GM23338 (cell line): Measurements from ENCODE around the gene LRIG1. TPM values are rescaled to one million over a fixed set of nuclear protein-coding genes. Genes with fewer than 3 reads are reported as not detected.

Experiments used
- ATAC-seq: fragments of 200-7000 bp; cut with Tn5 transposase; 3 replicates; pipeline ENCODE4 v1.9.1; 2020
- DNase-seq: peaks from one replicate; pipeline ENCODE4 v3.0.0-alpha.2; 2015; ENCODE audit warnings: low spot score
- H2AFZ ChIP-seq: fragments of 200-600 bp; sonication (generic); 2 replicates; pipeline ENCODE4 v1.8.0; 2016; ENCODE audit warnings: antibody characterized with exemption, mild to moderate bottlenecking, moderate library complexity
- H3F3A ChIP-seq: fragments of 200-600 bp; sonication (generic); replicated peaks from 2 replicates; pipeline ENCODE4 v1.8.0; 2017; ENCODE audit warnings: antibody characterized with exemption, mixed run types, low read depth
- H3K27ac ChIP-seq: fragments of 200-600 bp; sonication (generic); 2 replicates; pipeline ENCODE4 v1.6.1; 2016; ENCODE audit warnings: low read depth
- H3K27me3 ChIP-seq: fragments of 200-600 bp; sonication (generic); 2 replicates; pipeline ENCODE4 v1.8.0; 2016; ENCODE audit warnings: mild to moderate bottlenecking, mixed run types, moderate library complexity; ENCODE audit not compliant: insufficient read depth
- H3K36me3 ChIP-seq: fragments of 200-600 bp; sonication (generic); 2 replicates; pipeline ENCODE4 v1.8.0; 2016; ENCODE audit warnings: mild to moderate bottlenecking; ENCODE audit not compliant: insufficient read depth
- H3K4me1 ChIP-seq: fragments of 200-600 bp; sonication (generic); 2 replicates; pipeline ENCODE4 v1.8.0; 2016; ENCODE audit warnings: mild to moderate bottlenecking, moderate library complexity; ENCODE audit not compliant: insufficient read depth
- H3K4me2 ChIP-seq: fragments of 200-600 bp; sonication (generic); 2 replicates; pipeline ENCODE4 v1.7.1; 2017; ENCODE audit warnings: mixed run types
- H3K4me3 ChIP-seq: fragments of 200-600 bp; sonication (generic); 2 replicates; pipeline ENCODE4 v1.6.1; 2016; ENCODE audit warnings: mixed run types
- H3K79me2 ChIP-seq: fragments of 200-600 bp; sonication (generic); replicated peaks from 2 replicates; pipeline ENCODE4 v1.8.0; 2017; ENCODE audit warnings: mild to moderate bottlenecking; ENCODE audit not compliant: insufficient read depth
- H3K9me2 ChIP-seq: fragments of 200-600 bp; sonication (generic); 2 replicates; pipeline ENCODE4 v1.8.0; 2017; ENCODE audit not compliant: insufficient read depth
- H4K20me1 ChIP-seq: fragments of 200-600 bp; sonication (generic); replicated peaks from 2 replicates; pipeline ENCODE4 v1.8.0; 2017; ENCODE audit warnings: mild to moderate bottlenecking; ENCODE audit not compliant: insufficient read depth
- H3K27ac Mint-ChIP-seq: 2 replicates; pipeline ENCODE4 v1.8.0; 2020; ENCODE audit warnings: inconsistent platforms, mild to moderate bottlenecking, moderate library complexity, mixed read lengths
- H3K27me3 Mint-ChIP-seq: 3 replicates; pipeline ENCODE4 v1.8.0; 2022; ENCODE audit warnings: low read depth, mild to moderate bottlenecking, moderate library complexity, mixed read lengths, inconsistent platforms; ENCODE audit not compliant: insufficient read depth, poor library complexity
- H3K36me3 Mint-ChIP-seq: 3 replicates; pipeline ENCODE4 v1.8.0; 2021; ENCODE audit warnings: low read depth, mild to moderate bottlenecking, inconsistent platforms, moderate library complexity, mixed read lengths
- H3K4me1 Mint-ChIP-seq: 3 replicates; pipeline ENCODE4 v1.8.0; 2020; ENCODE audit warnings: mild to moderate bottlenecking, inconsistent platforms, mixed read lengths
- H3K4me3 Mint-ChIP-seq: 3 replicates; pipeline ENCODE4 v1.8.0; 2021; ENCODE audit warnings: moderate library complexity, mild to moderate bottlenecking, inconsistent platforms, mixed read lengths
- H3K9me3 Mint-ChIP-seq: 3 replicates; pipeline ENCODE4 v1.8.0; 2020; ENCODE audit warnings: moderate library complexity, mild to moderate bottlenecking, inconsistent platforms, mixed read lengths
- CREB1 ChIP-seq: fragments of 250-450 bp; sonication (Bioruptor Pico); IDR thresholded peaks from 2 replicates; pipeline ENCODE4 v1.5.0; 2020; ENCODE audit warnings: low read depth, mild to moderate bottlenecking, moderate library complexity
- EZH2 ChIP-seq: fragments of 200-600 bp; sonication (generic); IDR thresholded peaks from one replicate; pipeline ENCODE4 v1.8.0; 2017; ENCODE audit warnings: antibody characterized with exemption, mild to moderate bottlenecking, low read depth; ENCODE audit not compliant: unreplicated experiment
- POLR2AphosphoS5 ChIP-seq: IDR thresholded peaks from 2 replicates; pipeline ENCODE4 v1.6.1; 2016; ENCODE audit warnings: antibody characterized with exemption, low read depth
- polyA plus RNA-seq: library from polyadenylated mRNA; unstranded; fragments of >200 nt; fragmentation: Nextera tagmentation; extraction: Ambion mirVana; gene quantifications from 2 replicates; pipeline ENCODE4 v1.2.1, GENCODE V29; 2016
- total RNA-seq: library from RNA; depleted of rRNA; stranded (reverse); fragments of >200 nt; shearing (Covaris generic); gene quantifications from 2 replicates; pipeline ENCODE4 v1.2.3, GENCODE V29; 2014
- TF ChIP-seq, protein P1 (sequence below): IDR thresholded peaks from 2 replicates; pipeline ENCODE4 v1.6.1; 2016; ENCODE audit warnings: antibody characterized with exemption
- TF ChIP-seq, protein P2 (sequence below), 2 experiments: fragments of 200-600 bp in 1 of 2; sonication (generic) in 1 of 2; conservative IDR thresholded peaks; 2 replicates each; pipeline versions ENCODE4 v1.5.1 to v1.6.1; 2016 to 2017; ENCODE audit warnings: antibody characterized with exemption in 2 of 2, low read depth in 2 of 2, mild to moderate bottlenecking in 2 of 2, moderate library complexity in 1 of 2
- TF ChIP-seq, protein P3 (sequence below): IDR thresholded peaks from one replicate; pipeline ENCODE4 v1.6.1; 2018; ENCODE audit warnings: antibody characterized with exemption; ENCODE audit not compliant: unreplicated experiment
- TF ChIP-seq, protein P4 (sequence below): fragments of 250-450 bp; sonication (Bioruptor Pico); IDR thresholded peaks from 2 replicates; pipeline ENCODE4 v1.5.0; 2020; ENCODE audit warnings: mild to moderate bottlenecking, moderate library complexity

Gene LRIG1
- total and polyA plus RNA-seq, 2 experiments from 2014 or later, result 40.0 to 134 TPM

DNA sequence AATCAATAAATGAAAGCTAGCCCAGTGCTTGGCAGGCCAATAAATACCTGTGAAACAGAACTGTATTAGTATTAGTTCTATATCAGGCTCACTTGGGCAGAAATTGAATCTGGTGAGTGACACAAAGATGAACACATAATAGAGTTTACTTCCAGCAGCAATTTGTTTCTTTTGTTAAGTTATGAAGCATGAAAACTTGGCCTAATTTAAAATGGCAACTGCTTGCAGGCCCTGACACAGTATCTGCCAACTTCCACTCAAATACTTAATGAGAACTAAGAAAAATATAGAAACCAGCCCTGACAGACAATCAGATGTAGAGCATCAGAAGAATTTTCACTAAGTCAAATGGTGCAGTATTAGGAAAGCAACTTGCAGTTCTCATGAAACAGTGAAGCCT, 37.6 kb upstream of the LRIG1 start:
- Histone ChIP-seq H2AFZ (no peak overlapping the region), H3K4me3 (no peak overlapping the region), H3K27me3 (peaks cover 6% of the 10 kb centered on the region; the same call in 1 of the 2 replicates), H4K20me1 (no peaks in the 10 kb centered on the region), H3K4me1 (peaks cover 18% of the 10 kb centered on the region), H3K79me2 (no peaks in the 10 kb centered on the region), H3F3A (no peaks in the 10 kb centered on the region), H3K36me3 (no peaks in the 10 kb centered on the region), H3K27ac (no peak overlapping the region), H3K4me2 (no peak overlapping the region), H3K9me2 (no peaks in the 10 kb centered on the region)
- no peaks in the 10 kb centered on the region for H3K9me3 Mint-ChIP-seq
- TF ChIP-seq, protein P1, sequence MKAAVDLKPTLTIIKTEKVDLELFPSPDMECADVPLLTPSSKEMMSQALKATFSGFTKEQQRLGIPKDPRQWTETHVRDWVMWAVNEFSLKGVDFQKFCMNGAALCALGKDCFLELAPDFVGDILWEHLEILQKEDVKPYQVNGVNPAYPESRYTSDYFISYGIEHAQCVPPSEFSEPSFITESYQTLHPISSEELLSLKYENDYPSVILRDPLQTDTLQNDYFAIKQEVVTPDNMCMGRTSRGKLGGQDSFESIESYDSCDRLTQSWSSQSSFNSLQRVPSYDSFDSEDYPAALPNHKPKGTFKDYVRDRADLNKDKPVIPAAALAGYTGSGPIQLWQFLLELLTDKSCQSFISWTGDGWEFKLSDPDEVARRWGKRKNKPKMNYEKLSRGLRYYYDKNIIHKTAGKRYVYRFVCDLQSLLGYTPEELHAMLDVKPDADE, result no peak
- no peak for TF ChIP-seq POLR2AphosphoS5
- TF ChIP-seq, protein P2, sequence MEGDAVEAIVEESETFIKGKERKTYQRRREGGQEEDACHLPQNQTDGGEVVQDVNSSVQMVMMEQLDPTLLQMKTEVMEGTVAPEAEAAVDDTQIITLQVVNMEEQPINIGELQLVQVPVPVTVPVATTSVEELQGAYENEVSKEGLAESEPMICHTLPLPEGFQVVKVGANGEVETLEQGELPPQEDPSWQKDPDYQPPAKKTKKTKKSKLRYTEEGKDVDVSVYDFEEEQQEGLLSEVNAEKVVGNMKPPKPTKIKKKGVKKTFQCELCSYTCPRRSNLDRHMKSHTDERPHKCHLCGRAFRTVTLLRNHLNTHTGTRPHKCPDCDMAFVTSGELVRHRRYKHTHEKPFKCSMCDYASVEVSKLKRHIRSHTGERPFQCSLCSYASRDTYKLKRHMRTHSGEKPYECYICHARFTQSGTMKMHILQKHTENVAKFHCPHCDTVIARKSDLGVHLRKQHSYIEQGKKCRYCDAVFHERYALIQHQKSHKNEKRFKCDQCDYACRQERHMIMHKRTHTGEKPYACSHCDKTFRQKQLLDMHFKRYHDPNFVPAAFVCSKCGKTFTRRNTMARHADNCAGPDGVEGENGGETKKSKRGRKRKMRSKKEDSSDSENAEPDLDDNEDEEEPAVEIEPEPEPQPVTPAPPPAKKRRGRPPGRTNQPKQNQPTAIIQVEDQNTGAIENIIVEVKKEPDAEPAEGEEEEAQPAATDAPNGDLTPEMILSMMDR (conservative IDR thresholded peaks at IDR 0.05; ENCODE audit: low read depth in 2 of 2), result no peak
- TF ChIP-seq EZH2, result no peak
- TF ChIP-seq, protein P3, sequence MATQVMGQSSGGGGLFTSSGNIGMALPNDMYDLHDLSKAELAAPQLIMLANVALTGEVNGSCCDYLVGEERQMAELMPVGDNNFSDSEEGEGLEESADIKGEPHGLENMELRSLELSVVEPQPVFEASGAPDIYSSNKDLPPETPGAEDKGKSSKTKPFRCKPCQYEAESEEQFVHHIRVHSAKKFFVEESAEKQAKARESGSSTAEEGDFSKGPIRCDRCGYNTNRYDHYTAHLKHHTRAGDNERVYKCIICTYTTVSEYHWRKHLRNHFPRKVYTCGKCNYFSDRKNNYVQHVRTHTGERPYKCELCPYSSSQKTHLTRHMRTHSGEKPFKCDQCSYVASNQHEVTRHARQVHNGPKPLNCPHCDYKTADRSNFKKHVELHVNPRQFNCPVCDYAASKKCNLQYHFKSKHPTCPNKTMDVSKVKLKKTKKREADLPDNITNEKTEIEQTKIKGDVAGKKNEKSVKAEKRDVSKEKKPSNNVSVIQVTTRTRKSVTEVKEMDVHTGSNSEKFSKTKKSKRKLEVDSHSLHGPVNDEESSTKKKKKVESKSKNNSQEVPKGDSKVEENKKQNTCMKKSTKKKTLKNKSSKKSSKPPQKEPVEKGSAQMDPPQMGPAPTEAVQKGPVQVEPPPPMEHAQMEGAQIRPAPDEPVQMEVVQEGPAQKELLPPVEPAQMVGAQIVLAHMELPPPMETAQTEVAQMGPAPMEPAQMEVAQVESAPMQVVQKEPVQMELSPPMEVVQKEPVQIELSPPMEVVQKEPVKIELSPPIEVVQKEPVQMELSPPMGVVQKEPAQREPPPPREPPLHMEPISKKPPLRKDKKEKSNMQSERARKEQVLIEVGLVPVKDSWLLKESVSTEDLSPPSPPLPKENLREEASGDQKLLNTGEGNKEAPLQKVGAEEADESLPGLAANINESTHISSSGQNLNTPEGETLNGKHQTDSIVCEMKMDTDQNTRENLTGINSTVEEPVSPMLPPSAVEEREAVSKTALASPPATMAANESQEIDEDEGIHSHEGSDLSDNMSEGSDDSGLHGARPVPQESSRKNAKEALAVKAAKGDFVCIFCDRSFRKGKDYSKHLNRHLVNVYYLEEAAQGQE, result no peak
- TF ChIP-seq, protein P4, sequence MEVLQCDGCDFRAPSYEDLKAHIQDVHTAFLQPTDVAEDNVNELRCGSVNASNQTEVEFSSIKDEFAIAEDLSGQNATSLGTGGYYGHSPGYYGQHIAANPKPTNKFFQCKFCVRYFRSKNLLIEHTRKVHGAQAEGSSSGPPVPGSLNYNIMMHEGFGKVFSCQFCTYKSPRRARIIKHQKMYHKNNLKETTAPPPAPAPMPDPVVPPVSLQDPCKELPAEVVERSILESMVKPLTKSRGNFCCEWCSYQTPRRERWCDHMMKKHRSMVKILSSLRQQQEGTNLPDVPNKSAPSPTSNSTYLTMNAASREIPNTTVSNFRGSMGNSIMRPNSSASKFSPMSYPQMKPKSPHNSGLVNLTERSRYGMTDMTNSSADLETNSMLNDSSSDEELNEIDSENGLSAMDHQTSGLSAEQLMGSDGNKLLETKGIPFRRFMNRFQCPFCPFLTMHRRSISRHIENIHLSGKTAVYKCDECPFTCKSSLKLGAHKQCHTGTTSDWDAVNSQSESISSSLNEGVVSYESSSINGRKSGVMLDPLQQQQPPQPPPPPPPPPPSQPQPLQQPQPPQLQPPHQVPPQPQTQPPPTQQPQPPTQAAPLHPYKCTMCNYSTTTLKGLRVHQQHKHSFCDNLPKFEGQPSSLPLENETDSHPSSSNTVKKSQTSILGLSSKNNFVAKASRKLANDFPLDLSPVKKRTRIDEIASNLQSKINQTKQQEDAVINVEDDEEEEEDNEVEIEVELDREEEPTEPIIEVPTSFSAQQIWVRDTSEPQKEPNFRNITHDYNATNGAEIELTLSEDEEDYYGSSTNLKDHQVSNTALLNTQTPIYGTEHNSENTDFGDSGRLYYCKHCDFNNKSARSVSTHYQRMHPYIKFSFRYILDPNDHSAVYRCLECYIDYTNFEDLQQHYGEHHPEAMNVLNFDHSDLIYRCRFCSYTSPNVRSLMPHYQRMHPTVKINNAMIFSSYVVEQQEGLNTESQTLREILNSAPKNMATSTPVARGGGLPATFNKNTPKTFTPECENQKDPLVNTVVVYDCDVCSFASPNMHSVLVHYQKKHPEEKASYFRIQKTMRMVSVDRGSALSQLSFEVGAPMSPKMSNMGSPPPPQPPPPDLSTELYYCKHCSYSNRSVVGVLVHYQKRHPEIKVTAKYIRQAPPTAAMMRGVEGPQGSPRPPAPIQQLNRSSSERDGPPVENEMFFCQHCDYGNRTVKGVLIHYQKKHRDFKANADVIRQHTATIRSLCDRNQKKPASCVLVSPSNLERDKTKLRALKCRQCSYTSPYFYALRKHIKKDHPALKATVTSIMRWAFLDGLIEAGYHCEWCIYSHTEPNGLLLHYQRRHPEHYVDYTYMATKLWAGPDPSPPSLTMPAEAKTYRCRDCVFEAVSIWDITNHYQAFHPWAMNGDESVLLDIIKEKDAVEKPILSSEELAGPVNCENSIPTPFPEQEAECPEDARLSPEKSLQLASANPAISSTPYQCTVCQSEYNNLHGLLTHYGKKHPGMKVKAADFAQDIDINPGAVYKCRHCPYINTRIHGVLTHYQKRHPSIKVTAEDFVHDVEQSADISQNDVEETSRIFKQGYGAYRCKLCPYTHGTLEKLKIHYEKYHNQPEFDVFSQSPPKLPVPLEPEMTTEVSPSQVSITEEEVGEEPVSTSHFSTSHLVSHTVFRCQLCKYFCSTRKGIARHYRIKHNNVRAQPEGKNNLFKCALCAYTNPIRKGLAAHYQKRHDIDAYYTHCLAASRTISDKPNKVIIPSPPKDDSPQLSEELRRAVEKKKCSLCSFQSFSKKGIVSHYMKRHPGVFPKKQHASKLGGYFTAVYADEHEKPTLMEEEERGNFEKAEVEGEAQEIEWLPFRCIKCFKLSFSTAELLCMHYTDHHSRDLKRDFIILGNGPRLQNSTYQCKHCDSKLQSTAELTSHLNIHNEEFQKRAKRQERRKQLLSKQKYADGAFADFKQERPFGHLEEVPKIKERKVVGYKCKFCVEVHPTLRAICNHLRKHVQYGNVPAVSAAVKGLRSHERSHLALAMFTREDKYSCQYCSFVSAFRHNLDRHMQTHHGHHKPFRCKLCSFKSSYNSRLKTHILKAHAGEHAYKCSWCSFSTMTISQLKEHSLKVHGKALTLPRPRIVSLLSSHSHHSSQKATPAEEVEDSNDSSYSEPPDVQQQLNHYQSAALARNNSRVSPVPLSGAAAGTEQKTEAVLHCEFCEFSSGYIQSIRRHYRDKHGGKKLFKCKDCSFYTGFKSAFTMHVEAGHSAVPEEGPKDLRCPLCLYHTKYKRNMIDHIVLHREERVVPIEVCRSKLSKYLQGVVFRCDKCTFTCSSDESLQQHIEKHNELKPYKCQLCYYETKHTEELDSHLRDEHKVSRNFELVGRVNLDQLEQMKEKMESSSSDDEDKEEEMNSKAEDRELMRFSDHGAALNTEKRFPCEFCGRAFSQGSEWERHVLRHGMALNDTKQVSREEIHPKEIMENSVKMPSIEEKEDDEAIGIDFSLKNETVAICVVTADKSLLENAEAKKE, result no peak
- TF ChIP-seq CREB1 (CRISPR knock-in tag), result no peak
- peaks cover 5% of the 10 kb centered on the region for H3K27me3 Mint-ChIP-seq
- peaks cover 25% of the 10 kb centered on the region for H3K4me1 Mint-ChIP-seq
- ATAC-seq (no peak), DNase-seq (no peak)
- no peak overlapping the region for H3K27ac Mint-ChIP-seq
- H3K36me3 Mint-ChIP-seq, result no peaks in the 10 kb centered on the region
- H3K4me3 Mint-ChIP-seq, result no peak overlapping the region
